Measurements from ENCODE around the gene SLC7A6OS.

The SLC7A6OS gene

GRCh38 chr16:68257906-68258800 is 52.6 kb downstream of the SLC7A6OS start:
- DNase-seq (ENCODE audit: low read depth in 2 of 3, low spot score in 2 of 3), result no peak

- no peak for DNase-seq (ENCODE audit: low read depth in 2 of 3, low spot score in 2 of 3)
Observed at GRCh38 chr16:68257251-68257905, 53.4 kb downstream of the SLC7A6OS start.

- no peak for DNase-seq (ENCODE audit: low read depth in 2 of 3, low spot score in 2 of 3)
Observed at GRCh38 chr16:68255712-68256111, 55.0 kb downstream of the SLC7A6OS start.

- DNase-seq (ENCODE audit: low read depth in 2 of 3, low spot score in 2 of 3), result no peak
Observed at GRCh38 chr16:68253721-68254120, 57.0 kb downstream of the SLC7A6OS start.

GRCh38 chr16:68252383-68252782 is 58.4 kb downstream of the SLC7A6OS start:
- no peak for DNase-seq (ENCODE audit: low read depth in 2 of 3, low spot score in 2 of 3)

GRCh38 chr16:68251832-68252231 is 58.9 kb downstream of the SLC7A6OS start:
- DNase-seq (ENCODE audit: low read depth in 2 of 3, low spot score in 2 of 3), result no peak

- DNase-seq (ENCODE audit: low read depth in 2 of 3, low spot score in 2 of 3), result no peak
Observed at GRCh38 chr16:68250951-68251350, 59.8 kb downstream of the SLC7A6OS start.

- DNase-seq (ENCODE audit: low read depth in 2 of 3, low spot score in 2 of 3), result no peak
Observed at GRCh38 chr16:68249371-68249770, 61.4 kb downstream of the SLC7A6OS start.
